ENCODE data around the gene FABP1.

The FABP1 gene

GRCh38 chr2:88081924-88082608, 45.8 kb downstream of the FABP1 start:
- DNase-seq (ENCODE audit: low spot score): no peak

- no peak for DNase-seq (ENCODE audit: low spot score)
These were observed 47.3 kb downstream of the FABP1 start for GRCh38 chr2:88080545-88080944.

DNA sequence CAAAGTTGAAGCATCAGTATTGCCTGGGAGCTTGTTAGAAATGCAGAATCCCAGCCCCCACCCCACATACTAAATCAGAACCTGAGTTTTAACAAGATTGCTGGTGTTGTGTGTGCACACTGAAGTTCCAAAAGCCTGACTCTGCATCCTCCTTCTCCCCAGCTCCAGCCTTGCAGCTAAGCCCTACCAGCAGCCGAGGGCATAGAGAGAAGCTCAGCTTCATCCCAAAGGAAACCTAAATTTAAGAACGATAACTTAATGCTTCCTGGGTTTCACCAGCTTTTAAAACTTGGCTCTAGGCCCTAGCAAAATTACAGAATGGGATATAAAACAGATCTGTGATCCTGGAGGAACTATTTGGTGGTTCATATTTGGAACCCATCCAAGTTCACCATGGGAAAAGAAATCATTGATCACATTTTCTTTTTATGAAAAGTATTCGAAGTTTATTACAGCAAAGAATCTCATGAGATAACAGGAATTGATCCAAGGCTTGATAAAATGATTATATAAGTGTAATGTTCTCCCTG, 49.2 kb downstream of the FABP1 start:
- DNase-seq (ENCODE audit: low spot score): no peak

- DNase-seq (ENCODE audit: low spot score): no peak
These were observed 50.8 kb downstream of the FABP1 start for GRCh38 chr2:88077080-88077479.

DNA sequence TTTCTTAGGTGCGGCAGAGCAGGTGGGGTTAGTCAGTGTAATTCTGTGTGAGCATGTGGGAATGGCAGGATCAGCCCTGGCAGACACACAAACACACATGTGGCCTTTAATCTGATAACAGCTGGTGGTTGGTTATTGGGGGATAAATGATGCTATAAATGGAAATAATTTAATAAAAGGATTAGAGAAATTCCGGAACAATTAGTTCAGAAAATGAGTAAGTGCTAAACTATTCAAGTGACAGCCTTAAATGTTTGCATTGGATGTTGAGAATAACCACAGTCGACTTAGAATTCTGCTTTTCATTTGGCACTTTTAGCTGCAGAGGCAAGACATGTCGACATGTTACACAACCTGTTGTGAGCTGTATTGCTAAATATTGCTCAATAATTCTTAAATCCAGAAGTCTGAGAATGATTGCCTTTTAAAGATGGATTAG, 53.0 kb downstream of the FABP1 start:
- DNase-seq (ENCODE audit: low spot score): peak; percentile 78

GRCh38 chr2:88074150-88074549, 53.7 kb downstream of the FABP1 start:
- DNase-seq (ENCODE audit: low spot score): no peak

All from GM03348 (cell line).